ENCODE measurements around the gene HPSE2. TPM values are rescaled to one million over a fixed set of nuclear protein-coding genes. Genes with fewer than 3 reads are reported as not detected.

Gene HPSE2
- 0.33 TPM for total RNA-seq

DNA sequence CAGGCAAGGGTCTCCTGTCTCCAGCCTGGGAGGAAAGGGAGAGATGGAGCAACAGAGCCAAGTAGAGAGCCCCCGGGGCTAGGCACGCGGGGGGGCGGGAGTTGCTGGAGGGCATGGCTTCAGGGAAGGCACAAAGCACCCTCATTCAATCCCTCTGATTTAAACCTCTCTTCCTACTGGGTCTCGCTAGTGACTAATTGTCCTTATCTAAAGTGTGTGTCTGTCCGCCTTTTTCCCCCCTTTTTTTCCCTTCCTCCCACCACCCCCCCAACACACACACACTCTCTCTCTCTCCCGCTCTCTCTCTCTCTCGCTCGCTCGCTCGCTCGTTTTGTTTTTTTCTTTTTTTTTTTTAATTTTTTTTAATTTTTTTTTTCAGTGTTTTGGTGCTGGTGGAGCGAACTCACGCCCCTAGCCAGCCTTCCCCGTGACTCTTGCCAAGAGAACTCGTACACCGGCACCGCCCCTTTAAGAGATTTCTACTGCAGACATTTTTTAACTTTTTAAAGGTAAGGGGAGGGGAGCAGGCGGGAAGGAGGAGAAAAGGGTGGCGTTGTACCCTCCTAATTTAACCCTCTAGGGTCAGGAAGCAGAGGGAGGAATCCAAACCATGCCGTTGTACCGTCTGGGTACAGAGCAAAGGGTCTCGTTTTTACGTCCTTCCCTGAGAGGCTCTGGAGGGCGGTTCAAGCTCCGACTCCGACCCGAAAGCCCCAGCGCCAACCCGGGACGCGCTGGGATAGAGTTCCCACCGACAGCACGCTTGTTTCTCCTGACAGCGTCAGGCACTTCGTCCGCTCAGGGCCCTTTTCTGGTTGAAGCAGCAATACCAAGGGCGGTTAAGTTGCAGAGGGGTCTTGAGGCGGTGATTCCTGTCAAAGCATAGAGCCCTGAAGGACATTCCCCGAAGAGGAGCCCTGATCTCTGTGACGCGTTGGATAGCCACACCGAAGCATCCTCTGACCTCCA is at the start of gene HPSE2:
TSS of gene HPSE2 (minus strand) at position 195 of the 969 bp plus-strand sequence.

DNA sequence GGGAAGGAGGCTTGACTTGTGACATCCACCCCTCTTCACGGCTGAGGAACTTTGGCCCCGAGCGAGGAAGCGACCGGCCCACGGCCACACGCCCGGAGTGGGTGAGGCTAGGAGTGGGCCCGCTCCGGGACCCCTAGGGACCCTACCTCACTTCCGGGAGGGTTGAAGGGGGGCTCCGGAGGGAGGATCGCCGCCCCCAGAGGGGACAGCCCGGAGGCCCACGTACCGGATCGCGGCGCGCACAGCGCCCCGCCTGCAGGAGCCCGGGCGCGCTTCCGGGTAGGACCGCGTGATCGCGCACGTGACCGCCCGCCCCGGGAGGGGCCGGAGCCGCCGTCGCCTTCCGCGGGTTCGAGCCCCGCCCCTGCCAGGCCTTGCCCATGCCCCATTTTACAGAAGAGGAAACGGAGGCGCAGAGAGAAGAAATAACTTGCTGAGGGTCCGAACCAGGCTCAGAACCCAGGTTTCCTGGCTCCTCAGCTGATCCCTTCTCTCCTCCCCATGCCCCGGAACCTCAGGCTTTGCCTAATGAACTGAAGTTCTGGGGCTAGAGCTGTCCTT is 788.9 kb downstream of the HPSE2 start, which contains the start of gene HPS1:
TSS of gene HPS1 (minus strand) at position 275 of the 561 bp plus-strand sequence. CDS start 3,695 bp downstream, outside the sequence.

DNA sequence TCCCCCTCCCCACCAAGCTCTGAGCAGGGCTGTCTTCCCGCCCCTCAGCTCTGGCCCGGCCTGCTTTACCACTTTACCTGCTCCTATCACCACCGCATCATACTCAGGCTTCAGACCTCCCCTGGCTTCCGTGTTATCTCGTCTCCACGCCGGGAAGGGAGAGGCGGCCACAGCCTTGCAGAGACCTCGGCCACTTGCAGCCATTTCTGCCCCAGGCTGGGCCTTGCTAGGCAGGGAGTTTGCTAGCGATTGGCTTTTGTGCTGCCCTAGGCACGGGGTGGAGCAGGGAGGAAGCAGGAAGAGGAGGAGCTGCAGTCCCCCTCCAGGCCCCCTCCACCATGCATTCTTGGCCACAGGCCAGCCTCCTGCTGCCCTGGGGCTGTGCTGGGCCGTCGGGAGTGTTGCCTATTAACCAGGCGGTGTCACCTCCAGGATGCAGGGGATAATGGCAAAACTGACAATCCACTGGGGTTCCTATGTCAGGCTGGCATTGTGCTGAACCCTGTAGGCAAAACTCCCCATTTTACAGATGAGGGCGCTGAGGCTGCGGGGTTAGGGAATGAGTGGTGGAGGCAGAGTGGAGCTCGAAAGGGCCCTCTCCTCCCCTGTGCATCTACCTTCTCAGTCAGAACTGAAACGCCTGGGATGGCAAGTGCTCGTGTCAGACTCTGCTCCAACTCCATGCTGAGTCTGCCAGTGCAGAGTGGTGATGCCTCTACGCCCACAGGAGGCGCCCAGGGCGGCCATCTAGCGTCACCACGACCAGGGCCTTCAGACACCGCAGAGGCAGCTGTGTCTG is 820.5 kb downstream of the HPSE2 start, which contains the start of gene PYROXD2:
TSS of gene PYROXD2 (minus strand) at position 251 of the 799 bp plus-strand sequence. CDS start at position 204, 47 bp downstream.

Other genes starting within 250 kb of the HPSE2 start
- 2.4 TPM for gene CNNM1, start 93.5 kb upstream of the HPSE2 start, total RNA-seq
- 26.1 TPM for gene GOT1, start 194.8 kb upstream of the HPSE2 start, total RNA-seq

Measured in camera-type eye (tissue), 1 donor.